Endothelial cell of umbilical vein (primary cell): ENCODE measurements around the gene KANSL1.

Experiments used
- EZH2 ChIP-seq: IDR thresholded peaks from 2 replicates; pipeline ENCODE4 v1.6.1; 2012; ENCODE audit warnings: borderline replicate concordance, low read depth, mild to moderate bottlenecking, moderate library complexity, low read length, inconsistent platforms; ENCODE audit not compliant: severe bottlenecking
- JUN ChIP-seq: IDR thresholded peaks from 2 replicates; pipeline ENCODE4 v1.6.1; 2011; ENCODE audit warnings: borderline replicate concordance, low read depth; ENCODE audit not compliant: insufficient read length, insufficient read depth
- MAX ChIP-seq: IDR thresholded peaks from 2 replicates; pipeline ENCODE4 v1.6.1; 2011; ENCODE audit not compliant: insufficient read depth, insufficient read length
- MYC ChIP-seq: IDR thresholded peaks from one replicate; pipeline ENCODE4 v1.6.1; 2011; ENCODE audit warnings: mild to moderate bottlenecking, low read depth, low read length
- POLR2A ChIP-seq: IDR thresholded peaks from 2 replicates; pipeline ENCODE4 v1.6.1; 2012; ENCODE audit warnings: low read depth, mild to moderate bottlenecking, control low read depth, low read length
- POLR2AphosphoS5 ChIP-seq: IDR thresholded peaks from 2 replicates; pipeline ENCODE4 v1.6.1; 2012; ENCODE audit warnings: low read depth, mild to moderate bottlenecking, control low read depth, low read length, moderate library complexity; ENCODE audit not compliant: insufficient read depth
- TF ChIP-seq, protein P1 (sequence below), 2 donors: IDR thresholded peaks; 1 replicate in 1 of 2; 2 replicates in 1 of 2; pipeline ENCODE4 v1.5.1; 2011; ENCODE audit warnings: low read length in 2 of 2, mild to moderate bottlenecking in 2 of 2, moderate library complexity in 2 of 2, control low read depth in 1 of 2, inconsistent platforms in 1 of 2, low read depth in 1 of 2; ENCODE audit not compliant: insufficient read depth in 1 of 2; ENCODE audit errors: extremely low read depth in 1 of 2

GRCh38 chr17:46163929-46164594, 29.2 kb downstream of the KANSL1 start:
- TF ChIP-seq, protein P1, sequence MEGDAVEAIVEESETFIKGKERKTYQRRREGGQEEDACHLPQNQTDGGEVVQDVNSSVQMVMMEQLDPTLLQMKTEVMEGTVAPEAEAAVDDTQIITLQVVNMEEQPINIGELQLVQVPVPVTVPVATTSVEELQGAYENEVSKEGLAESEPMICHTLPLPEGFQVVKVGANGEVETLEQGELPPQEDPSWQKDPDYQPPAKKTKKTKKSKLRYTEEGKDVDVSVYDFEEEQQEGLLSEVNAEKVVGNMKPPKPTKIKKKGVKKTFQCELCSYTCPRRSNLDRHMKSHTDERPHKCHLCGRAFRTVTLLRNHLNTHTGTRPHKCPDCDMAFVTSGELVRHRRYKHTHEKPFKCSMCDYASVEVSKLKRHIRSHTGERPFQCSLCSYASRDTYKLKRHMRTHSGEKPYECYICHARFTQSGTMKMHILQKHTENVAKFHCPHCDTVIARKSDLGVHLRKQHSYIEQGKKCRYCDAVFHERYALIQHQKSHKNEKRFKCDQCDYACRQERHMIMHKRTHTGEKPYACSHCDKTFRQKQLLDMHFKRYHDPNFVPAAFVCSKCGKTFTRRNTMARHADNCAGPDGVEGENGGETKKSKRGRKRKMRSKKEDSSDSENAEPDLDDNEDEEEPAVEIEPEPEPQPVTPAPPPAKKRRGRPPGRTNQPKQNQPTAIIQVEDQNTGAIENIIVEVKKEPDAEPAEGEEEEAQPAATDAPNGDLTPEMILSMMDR (IDR thresholded peaks at IDR 0.05; ENCODE audit: extremely low read depth in 1 of 2, insufficient read depth in 1 of 2, low read depth in 1 of 2, low read length in 2 of 2), result no peak
- TF ChIP-seq JUN, result no peak
- no peak for TF ChIP-seq POLR2A
- TF ChIP-seq POLR2AphosphoS5, result no peak
- no peak for TF ChIP-seq MYC
- TF ChIP-seq MAX, result no peak
- no peak for TF ChIP-seq EZH2
